DOHH2 (cell line): Measurements from ENCODE around the gene KAT2B.

Source experiments
- CTCF ChIP-seq: fragments of 200-600 bp; sonication (generic); IDR thresholded peaks from one replicate; pipeline ENCODE4 v1.5.1; 2014; ENCODE audit warnings: antibody characterized with exemption, mild to moderate bottlenecking, low read depth, low read length; ENCODE audit not compliant: poor library complexity, severe bottlenecking
- EZH2phosphoT487 ChIP-seq: fragments of 200-600 bp; sonication (generic); IDR thresholded peaks from 2 replicates; pipeline ENCODE4 v1.6.1; 2017; ENCODE audit warnings: borderline replicate concordance, mild to moderate bottlenecking, antibody characterized with exemption, low read length, moderate library complexity, mixed read lengths

GRCh38 chr3:20068512-20069177, 28.4 kb downstream of the KAT2B start:
- TF ChIP-seq CTCF (no peak), EZH2phosphoT487 (no peak)
